Activated CD4-positive, alpha-beta T cell treated with anti-CD3 and anti-CD28 coated beads, Interleukin-2, Interleukin-6, amounts not matched to agents 100 ng/mL and 50 ng/mL, durations not matched to agents 16 hours and 8 hours (primary cell): ENCODE data around the gene OPRL1.
A peak's percentile ranks its signal among the peaks of the same experiment; 100 is the strongest.

ENCODE experiments used
- DNase-seq: peaks from one replicate; pipeline ENCODE4 v3.0.0-alpha.2; 2020

OPRL1 gene

GRCh38 chr20:64056889-64057627 is 22.8 kb upstream of the OPRL1 start:
- DNase-seq, result peak; percentile 24

DNA sequence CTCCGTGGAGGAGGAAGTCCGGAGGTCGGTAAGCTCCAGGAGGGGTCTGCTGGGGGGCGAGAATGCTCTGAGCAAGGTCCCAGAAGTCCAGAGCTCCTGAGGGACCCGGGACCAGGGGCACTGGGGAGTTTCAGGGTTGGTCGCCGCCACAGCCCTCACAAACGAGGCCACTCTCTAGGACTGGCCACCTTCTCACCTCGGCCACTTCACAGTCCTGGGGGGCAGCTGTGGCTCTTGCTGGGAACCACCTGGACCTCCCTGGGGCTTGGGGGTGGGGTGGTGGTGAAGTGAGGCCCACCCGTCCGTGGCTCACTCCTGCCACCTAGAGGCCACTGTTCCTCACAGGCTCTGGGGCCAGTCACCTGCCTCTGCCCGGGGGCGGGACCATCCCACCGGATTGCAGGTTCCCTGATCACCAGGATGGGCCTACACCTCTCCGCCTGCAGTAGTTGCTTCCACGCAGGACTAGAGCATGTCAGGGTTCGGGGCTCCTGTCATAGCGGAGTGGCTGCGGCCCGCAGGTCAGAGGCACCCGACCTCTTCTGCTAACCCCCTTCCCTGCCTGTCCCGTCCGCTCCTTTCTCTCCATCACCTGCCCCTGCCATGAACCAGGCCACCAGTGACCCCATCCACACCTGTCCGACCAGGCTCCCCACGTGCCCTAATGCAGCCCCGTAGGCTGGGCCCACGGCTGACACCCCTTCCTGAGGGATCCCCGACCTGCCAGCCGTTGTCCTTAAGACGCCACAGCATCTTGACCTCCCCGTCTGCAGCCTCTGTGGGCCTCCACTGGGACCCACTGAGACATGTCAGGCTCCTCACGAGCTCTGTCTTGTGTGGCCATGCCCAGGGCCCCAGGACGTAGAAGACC is 22.0 kb upstream of the OPRL1 start:
- peak; percentile 88 for DNase-seq

GRCh38 chr20:64058536-64058935 is 21.3 kb upstream of the OPRL1 start:
- no peak for DNase-seq

GRCh38 chr20:64062276-64062595 is 17.6 kb upstream of the OPRL1 start:
- no peak for DNase-seq

DNA sequence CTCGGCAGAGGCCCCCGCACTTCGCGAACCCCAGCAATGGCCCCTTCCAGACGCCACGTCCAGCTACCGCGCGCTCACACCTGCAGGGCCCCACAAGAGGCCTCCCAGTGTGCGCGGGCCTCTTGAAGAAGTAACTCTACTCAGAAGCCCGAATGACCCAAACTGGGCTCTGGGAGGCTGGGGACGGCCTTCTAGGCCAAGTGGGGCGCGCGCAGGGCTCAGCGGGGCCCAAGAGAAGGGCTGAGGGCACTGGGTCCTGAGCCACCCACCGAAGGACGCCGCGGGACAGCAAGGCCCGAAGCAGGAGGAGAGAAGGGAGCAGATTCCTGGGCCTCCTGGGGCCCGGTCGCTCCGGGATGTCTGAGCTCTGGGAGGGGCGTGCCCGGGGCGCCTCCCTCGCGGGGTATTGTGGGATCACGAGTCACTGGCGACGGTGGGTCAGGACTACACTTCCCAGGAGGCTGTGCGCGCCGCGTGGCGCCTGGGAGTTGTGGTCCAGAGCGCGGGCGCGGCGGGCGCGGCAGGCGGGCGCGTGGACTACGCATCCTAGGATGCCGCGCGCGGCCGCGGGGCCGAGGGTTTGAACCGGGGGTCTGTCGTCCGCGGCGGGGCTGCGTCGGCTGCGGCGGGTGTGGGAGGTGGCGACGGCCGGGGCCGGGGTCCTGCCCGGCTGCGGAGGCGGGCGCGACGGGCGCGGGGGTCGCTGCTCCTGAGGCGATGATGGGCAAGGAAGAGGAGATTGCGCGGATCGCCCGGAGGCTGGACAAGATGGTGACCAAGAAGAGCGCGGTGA is 17.1 kb upstream of the OPRL1 start, which contains the start of gene TCEA2:
TSS of gene TCEA2 (plus strand) at position 603 of the 793 bp plus-strand sequence. CDS start at position 718, 115 bp downstream.
- DNase-seq, result peak; percentile 98

GRCh38 chr20:64063389-64064144 is 16.3 kb upstream of the OPRL1 start:
- DNase-seq, result no peak

GRCh38 chr20:64064145-64064698 is 15.7 kb upstream of the OPRL1 start:
- DNase-seq, result no peak

DNA sequence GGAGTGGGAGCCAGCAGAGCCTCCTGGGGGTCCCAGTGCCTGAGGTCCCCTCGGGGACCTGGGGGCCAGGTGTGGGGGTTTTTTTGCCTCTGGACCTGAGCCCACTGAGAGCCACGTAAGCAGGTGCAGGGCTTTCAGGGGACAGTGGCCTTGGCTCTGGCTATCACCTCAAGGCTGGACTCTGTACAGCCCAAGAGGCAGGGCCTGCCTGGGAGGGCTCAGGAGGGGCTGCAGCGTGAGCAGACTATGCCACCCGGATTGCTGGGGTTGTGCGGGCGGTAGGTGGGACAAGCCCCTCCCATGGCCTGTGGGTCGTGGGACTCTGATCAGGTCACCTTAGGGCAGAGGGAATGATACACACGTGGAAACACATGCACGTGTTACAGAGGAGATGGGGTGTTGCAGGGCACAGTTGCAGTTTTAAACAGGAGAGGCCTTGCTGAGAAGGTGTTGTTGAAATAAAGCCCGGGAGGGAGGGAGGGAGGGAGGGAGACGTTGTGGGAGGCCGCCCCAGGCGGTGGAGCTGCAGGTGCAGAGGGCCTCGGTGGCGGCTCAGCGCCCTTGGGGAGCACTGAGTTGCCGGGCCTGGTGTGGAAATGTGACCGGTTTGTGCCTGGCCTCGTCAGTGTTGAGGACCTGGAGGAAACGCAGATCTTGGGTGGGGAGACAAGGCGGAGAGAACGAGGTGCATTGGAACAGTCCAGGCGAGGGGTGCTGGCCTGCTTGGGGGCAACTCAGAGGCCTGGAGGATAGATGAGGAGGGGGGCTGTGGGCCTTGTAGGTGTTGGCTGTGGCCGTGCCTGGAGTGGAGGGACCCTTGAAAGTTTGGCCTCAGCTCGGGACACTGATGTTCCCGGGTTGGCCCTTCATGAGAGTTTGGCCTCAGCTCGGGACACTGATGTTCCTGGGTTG is 14.6 kb upstream of the OPRL1 start:
- no peak for DNase-seq

- peak; percentile 89 for DNase-seq
Observed at GRCh38 chr20:64065974-64066343, 13.9 kb upstream of the OPRL1 start.

GRCh38 chr20:64067005-64067632 is 12.8 kb upstream of the OPRL1 start:
- no peak for DNase-seq

DNA sequence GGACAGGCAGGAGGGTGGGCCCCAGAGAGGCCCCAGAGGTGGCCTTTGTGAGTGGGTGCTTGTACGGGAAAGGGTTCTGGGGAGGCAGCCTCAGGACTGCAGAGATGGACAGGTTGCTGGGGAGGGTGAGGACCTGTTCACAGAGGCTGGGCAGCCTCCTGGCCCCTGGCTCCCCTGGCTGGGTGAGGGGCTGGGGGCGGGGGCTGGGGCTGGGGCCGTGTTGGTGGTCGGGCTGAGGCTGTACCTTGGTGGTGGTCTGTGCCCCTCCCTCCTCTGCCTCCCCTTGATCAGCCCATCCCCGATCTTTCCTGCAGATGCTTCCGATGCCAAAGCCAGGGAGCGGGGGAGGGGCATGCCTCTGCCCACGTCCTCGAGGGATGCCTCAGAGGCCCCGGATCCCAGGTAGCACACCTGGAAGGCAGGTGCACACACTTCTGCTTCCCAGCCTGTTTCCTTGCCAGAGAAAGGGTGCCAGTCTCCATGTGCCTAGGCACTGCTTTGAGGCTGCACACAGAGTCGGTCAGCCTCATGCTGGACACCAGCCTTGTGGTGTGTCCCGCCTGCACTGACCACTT is 12.1 kb upstream of the OPRL1 start:
- DNase-seq, result no peak

DNA sequence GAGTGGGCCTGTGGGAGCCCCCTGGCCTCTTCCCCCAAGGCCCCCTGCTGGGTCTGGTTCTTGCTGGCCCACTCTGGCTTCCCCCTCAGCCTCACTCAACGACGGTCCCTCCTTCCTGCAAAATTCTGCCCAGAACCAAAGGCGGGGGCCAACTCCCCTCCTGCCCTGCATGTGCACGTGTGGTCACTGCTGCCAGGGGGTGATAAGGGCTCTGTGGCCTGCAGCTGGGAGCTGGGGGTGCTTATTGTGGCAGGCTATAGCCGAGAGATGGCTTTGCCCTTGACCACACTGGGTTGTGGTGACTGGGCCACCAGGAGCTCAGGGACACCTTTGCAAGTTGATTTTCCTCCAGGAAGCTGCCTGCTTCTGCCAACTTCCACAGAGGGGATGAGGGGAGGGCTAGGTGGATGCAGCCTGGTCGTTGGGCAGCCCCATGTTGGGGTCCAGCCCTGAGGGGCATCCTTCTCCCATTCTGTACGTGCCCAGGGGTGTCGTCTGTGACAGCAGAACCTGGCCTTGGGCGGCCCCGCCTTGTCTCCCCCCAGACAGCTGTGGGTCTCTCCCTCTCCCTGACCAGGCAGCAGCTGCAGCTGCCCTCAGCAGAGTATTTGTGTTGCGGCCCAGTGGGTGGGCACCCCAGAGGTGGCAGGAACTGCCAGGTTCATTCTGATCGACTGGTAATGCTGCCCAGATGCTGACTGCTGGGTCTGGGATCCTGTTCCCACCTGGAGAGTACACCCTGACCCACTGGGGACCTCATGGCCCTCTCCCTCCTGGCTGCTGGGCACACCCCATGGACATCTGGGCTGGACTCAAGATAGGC is 11.3 kb upstream of the OPRL1 start:
- DNase-seq, result no peak

DNA sequence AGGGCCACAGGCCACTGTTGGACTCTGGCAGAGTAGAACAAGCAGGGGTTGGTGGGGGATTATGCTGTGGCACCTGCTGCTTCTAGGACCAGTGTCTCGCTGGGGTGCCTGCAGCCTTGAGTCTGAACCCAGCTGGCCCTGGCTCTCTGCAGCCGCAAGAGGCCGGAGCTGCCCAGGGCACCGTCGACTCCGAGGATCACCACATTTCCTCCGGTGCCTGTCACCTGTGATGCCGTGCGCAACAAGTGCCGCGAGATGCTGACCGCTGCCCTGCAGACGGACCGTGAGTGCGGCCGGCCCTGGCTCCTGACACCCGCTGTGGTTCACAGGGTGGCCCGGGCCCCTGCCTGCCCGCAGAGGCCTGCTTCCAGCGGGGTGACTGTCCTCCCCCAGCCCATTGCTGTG is 10.7 kb upstream of the OPRL1 start:
- no peak for DNase-seq

DNA sequence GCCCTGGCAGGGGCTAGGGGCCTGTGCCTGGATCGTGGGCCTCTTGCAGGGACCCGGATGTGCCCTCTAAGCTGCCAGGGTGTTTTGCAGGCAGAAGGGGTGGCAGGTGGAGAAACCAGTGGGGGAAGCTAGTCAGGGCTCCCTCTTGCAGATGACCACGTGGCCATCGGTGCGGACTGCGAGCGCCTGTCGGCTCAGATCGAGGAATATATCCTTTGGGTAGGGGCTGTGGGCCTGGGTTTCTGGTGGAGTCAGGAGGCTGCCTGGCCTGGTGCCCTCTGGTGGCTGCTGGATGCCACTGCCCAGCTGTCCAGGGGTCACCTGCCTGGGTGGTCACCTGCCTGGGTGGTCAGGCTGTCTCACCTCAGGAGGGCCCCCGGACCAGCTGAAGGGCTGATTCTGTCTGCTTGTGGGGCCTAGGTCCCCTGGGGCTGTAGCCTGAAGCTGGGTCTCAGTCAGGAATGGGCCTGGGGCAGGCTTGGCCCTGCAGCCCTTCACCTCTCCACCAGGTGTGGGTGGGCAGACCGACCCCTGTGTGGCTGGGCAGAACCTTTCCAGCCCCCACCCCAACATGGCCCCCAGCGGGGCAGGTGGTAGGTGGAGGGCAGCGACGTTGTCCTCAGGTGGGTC is 10.2 kb upstream of the OPRL1 start:
- DNase-seq, result peak; percentile 43

DNA sequence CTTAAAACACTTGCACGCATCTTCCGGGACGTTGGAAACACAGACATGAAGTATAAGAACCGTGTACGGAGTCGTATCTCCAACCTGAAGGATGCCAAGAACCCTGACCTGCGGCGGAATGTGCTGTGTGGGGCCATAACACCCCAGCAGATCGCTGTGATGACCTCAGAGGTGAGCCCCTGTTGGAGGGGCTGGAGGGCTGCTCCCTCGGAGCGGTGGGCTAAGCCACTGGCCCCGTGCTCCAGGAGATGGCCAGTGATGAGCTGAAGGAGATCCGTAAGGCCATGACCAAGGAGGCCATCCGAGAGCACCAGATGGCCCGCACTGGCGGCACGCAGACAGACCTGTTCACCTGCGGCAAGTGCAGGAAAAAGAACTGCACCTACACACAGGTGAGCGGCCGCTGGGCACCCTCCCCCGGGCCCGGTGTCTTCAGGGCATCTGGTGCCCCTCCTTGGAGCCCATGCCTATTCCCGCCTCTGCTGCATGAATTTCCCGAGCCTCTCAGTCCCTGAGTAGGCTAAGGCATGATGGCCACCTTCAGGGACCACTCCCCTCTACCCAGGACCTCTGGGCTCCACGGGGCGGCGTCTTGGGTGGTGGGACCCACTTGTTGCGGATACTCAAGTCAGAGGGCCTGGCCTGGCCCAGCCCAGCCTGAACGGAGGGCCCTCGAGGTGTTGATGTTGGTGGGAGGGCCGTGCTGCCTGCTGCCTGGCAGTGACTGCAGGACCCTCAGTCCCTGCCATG is 9.5 kb upstream of the OPRL1 start:
- DNase-seq, result no peak

DNA sequence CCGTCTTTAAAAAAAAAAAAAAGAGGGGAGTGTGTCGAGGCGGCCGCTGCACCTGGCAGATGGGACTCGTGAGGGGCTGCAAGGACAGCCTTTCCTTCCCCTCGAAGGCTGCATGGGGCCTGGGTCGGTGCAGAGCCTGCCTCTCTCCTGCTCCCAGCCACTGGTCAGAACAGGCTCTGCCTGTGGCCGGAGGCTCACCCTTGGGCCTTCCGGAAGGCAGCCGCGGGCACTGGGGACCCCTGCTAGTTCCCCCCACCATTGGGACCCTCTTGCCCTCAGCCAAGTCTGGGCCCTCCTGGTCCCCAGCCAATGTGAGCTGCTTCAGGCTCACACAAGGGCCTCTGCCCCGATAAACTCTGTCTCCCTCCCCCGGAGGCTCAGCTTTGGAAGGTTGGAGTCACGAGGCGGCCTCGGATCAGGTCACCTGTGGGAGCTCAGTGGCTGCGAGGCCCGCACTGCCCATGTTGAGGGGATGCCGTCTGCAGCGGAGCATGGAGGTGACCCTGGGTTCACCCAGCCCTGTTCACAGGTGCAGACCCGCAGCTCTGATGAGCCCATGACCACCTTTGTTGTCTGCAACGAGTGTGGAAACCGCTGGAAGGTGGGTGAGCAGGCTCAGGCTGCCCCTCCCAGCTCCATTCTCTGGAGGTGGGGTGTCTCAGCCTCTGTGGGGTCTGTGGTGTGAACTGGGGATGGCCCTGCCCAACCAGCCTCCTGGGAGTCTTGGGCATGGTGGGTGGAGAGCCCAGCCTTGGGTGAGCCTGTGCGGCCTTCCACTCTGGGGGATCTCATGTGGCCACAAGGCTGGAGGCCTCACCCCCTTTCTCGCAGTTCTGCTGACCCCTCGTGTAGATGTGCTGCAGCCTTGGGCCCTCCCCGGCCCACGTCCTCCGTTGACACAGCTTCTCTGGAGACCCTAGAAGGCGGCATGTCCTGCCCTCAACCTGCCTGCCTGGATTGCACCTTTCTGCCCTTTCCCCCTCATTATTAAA is 8.2 kb upstream of the OPRL1 start:
- DNase-seq, result no peak

GRCh38 chr20:64072498-64073063 is 7.3 kb upstream of the OPRL1 start:
- no peak for DNase-seq
